ENCODE measurements around the gene PTPRN2. TPM values are rescaled to one million over a fixed set of nuclear protein-coding genes. Genes with fewer than 3 reads are reported as not detected.

The PTPRN2 gene
- total and polyA plus RNA-seq, 2 donors (not counting 1 experiment from before 2014, with no cell fraction given), result 0.54 to 1.2 TPM

DNA sequence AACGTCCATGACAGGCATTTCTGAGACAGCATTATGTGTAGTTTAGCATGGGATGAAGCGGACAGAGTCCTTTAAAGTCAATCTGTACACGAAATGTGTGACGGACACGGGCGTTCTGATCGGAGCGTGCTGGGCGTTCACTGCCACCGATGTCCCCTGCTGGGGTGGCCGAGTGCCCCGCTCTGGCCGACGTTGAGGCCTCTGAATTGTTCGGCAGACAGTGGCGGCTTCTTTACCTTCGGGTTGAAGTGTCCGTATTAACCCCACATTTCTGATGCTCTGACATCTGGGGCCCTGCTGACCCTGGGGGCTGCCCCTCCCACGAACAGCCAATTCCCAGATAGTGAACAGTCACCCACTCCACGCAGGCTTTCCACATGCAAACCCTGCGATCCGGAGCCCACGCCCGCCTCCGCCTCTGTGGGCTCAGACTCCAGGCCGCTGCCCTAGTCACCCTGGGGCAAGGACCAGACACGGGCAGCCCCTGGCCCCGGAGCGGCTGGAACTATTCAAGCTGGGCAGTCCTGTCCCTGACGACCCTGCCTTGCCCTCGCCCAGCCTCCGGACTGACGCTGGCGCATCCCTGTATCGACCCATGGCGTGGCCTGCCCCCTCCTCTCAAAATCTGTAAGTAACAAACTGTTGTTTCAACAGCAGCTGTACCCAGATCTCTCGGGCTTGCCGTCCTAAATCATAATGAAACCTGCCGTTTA, 445.7 kb downstream of the PTPRN2 start:
- Histone ChIP-seq H4K20me1 (ENCODE audit: control insufficient read depth, extremely low read depth, insufficient read depth, low read length) (no peaks in the 10 kb centered on the region), H2AFZ (ENCODE audit: low read length) (no peak overlapping the region), H3K27me3 (ENCODE audit: control insufficient read depth, insufficient read depth, low read length) (no peaks in the 10 kb centered on the region), H3K9me3 (ENCODE audit: control insufficient read depth, insufficient read depth, low read depth, low read length) (no peaks in the 10 kb centered on the region), H3K27ac (ENCODE audit: insufficient read depth, low read length) (no peak overlapping the region), H3K79me2 (ENCODE audit: control insufficient read depth, insufficient read depth, low read length) (no peaks in the 10 kb centered on the region), H3K4me2 (ENCODE audit: extremely low read depth, insufficient read depth, low read length) (no peak overlapping the region), H3K9ac (ENCODE audit: insufficient read depth, low read length) (no peak overlapping the region), H3K36me3 (ENCODE audit: control insufficient read depth, insufficient read depth, low read length) (no peaks in the 10 kb centered on the region), H3K4me3 (replicated peaks in 1 of 4; ENCODE audit: control extremely low read depth in 1 of 4, insufficient read depth in 1 of 4, low read depth in 3 of 4, low read length in 4 of 4) (no peak overlapping the region), H3K4me1 (ENCODE audit: control insufficient read depth, extremely low read depth, insufficient read depth, low read length) (no peaks in the 10 kb centered on the region)
- TF ChIP-seq EZH2 (IDR thresholded peaks at IDR 0.05; ENCODE audit: low read length, missing control alignments), result no peak
- TF ChIP-seq, protein P1, sequence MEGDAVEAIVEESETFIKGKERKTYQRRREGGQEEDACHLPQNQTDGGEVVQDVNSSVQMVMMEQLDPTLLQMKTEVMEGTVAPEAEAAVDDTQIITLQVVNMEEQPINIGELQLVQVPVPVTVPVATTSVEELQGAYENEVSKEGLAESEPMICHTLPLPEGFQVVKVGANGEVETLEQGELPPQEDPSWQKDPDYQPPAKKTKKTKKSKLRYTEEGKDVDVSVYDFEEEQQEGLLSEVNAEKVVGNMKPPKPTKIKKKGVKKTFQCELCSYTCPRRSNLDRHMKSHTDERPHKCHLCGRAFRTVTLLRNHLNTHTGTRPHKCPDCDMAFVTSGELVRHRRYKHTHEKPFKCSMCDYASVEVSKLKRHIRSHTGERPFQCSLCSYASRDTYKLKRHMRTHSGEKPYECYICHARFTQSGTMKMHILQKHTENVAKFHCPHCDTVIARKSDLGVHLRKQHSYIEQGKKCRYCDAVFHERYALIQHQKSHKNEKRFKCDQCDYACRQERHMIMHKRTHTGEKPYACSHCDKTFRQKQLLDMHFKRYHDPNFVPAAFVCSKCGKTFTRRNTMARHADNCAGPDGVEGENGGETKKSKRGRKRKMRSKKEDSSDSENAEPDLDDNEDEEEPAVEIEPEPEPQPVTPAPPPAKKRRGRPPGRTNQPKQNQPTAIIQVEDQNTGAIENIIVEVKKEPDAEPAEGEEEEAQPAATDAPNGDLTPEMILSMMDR (conservative IDR thresholded peaks at IDR 0.05 in 1 of 2, IDR thresholded peaks at IDR 0.05 in 1 of 2; ENCODE audit: low read depth in 1 of 2, low read length in 2 of 2), result no peak
- DNase-seq (ENCODE audit: low read depth in 2 of 2), result no peak

DNA sequence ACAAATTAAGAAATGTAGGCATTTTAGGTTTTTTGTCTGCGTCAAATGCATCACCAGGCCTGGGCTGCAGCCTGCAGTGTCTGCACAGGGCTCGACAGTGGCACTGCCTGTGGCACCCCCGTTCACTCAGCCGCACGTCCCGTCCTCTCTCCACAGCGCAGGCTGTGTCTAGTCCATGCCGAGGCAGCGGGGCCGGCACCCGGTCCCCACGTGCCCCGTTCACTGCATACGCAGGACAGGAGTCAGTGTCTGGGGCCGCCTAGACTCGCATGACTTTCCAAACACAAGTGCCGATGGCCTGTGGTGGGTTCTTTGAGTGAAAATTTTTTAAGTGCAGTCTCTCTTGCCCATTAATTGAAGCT, 446.4 kb downstream of the PTPRN2 start:
- no peak overlapping the region for H3K9ac ChIP-seq (ENCODE audit: insufficient read depth, low read length)

DNA sequence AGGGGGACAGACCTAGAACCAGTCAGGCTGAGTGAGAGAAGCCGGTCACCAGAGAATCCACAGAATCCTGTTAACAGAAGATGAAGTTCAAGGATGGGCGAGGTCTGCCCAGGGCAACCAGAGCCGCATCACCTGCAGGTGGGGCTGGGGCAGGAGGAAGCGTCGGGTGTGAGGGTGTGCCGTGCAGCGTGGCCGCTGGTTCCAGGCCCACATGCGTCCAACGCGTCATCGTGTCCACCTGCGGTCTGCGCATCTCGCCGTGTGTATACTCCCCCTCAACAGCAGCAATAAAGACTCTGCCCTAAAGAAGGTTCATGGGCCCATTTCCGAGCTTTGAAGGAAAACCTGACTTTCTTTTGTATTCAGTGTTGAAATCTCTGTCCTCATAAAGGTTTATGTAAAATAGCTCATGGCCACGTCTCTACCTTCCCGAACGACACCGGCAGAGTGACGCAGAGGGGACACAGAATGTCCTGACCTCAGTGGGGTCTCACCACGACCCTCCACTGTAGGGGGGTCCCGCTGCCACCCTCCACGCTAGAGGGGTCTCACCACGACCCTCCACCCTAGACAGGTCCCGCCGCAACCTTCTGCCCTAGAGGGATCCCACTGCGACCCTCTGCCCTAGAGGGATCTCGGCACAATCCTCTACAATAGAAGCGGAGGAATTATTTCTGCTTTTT, 446.9 kb downstream of the PTPRN2 start:
- H3K79me2 ChIP-seq (ENCODE audit: control insufficient read depth, insufficient read depth, low read length), result no peaks in the 10 kb centered on the region
- no peak overlapping the region for H2AFZ ChIP-seq (ENCODE audit: low read length)
- no peaks in the 10 kb centered on the region for H4K20me1 ChIP-seq (ENCODE audit: control insufficient read depth, extremely low read depth, insufficient read depth, low read length)
- H3K4me2 ChIP-seq (ENCODE audit: extremely low read depth, insufficient read depth, low read length), result no peak overlapping the region
- H3K9ac ChIP-seq (ENCODE audit: insufficient read depth, low read length), result no peak overlapping the region
- H3K27me3 ChIP-seq (ENCODE audit: control insufficient read depth, insufficient read depth, low read length), result no peaks in the 10 kb centered on the region
- DNase-seq (ENCODE audit: low read depth in 2 of 2), result no peak
- TF ChIP-seq, protein P1 (conservative IDR thresholded peaks at IDR 0.05 in 1 of 2, IDR thresholded peaks at IDR 0.05 in 1 of 2; ENCODE audit: low read depth in 1 of 2, low read length in 2 of 2), result no peak
- TF ChIP-seq EZH2 (IDR thresholded peaks at IDR 0.05; ENCODE audit: low read length, missing control alignments), result no peak
- no peaks in the 10 kb centered on the region for H3K4me1 ChIP-seq (ENCODE audit: control insufficient read depth, extremely low read depth, insufficient read depth, low read length)
- no peaks in the 10 kb centered on the region for H3K36me3 ChIP-seq (ENCODE audit: control insufficient read depth, insufficient read depth, low read length)
- H3K9me3 ChIP-seq (ENCODE audit: control insufficient read depth, insufficient read depth, low read depth, low read length), result no peaks in the 10 kb centered on the region
- H3K27ac ChIP-seq (ENCODE audit: insufficient read depth, low read length), result no peak overlapping the region
- H3K4me3 ChIP-seq (replicated peaks in 1 of 4; ENCODE audit: control extremely low read depth in 1 of 4, insufficient read depth in 1 of 4, low read depth in 3 of 4, low read length in 4 of 4), result no peak overlapping the region

More for the DNA sequence above, 446.4 kb downstream of the PTPRN2 start:
- H3K27ac ChIP-seq (ENCODE audit: insufficient read depth, low read length), result no peak overlapping the region
- H3K79me2 ChIP-seq (ENCODE audit: control insufficient read depth, insufficient read depth, low read length), result no peaks in the 10 kb centered on the region
- no peaks in the 10 kb centered on the region for H4K20me1 ChIP-seq (ENCODE audit: control insufficient read depth, extremely low read depth, insufficient read depth, low read length)
- H2AFZ ChIP-seq (ENCODE audit: low read length), result no peak overlapping the region
- no peaks in the 10 kb centered on the region for H3K4me1 ChIP-seq (ENCODE audit: control insufficient read depth, extremely low read depth, insufficient read depth, low read length)
- no peak overlapping the region for H3K4me2 ChIP-seq (ENCODE audit: extremely low read depth, insufficient read depth, low read length)
- H3K36me3 ChIP-seq (ENCODE audit: control insufficient read depth, insufficient read depth, low read length), result no peaks in the 10 kb centered on the region
- no peaks in the 10 kb centered on the region for H3K27me3 ChIP-seq (ENCODE audit: control insufficient read depth, insufficient read depth, low read length)
- H3K9me3 ChIP-seq (ENCODE audit: control insufficient read depth, insufficient read depth, low read depth, low read length), result no peaks in the 10 kb centered on the region
- TF ChIP-seq, protein P1 (conservative IDR thresholded peaks at IDR 0.05 in 1 of 2, IDR thresholded peaks at IDR 0.05 in 1 of 2; ENCODE audit: low read depth in 1 of 2, low read length in 2 of 2), result no peak
- no peak for TF ChIP-seq EZH2 (IDR thresholded peaks at IDR 0.05; ENCODE audit: low read length, missing control alignments)
- no peak for DNase-seq (ENCODE audit: low read depth in 2 of 2)
- H3K4me3 ChIP-seq (replicated peaks in 1 of 4; ENCODE audit: control extremely low read depth in 1 of 4, insufficient read depth in 1 of 4, low read depth in 3 of 4, low read length in 4 of 4), result no peak overlapping the region

All from fibroblast of lung (primary cell).